Mesodermal cell (in vitro differentiated cells): ENCODE data around the gene KREMEN1.

ENCODE experiments used
- H3K27ac ChIP-seq: 2 replicates; pipeline ENCODE4 v1.7.0; 2013; ENCODE audit warnings: mild to moderate bottlenecking, low read depth, low read length, moderate library complexity; ENCODE audit not compliant: severe bottlenecking
- H3K36me3 ChIP-seq: 2 replicates; pipeline ENCODE4 v1.7.1; 2013; ENCODE audit warnings: mild to moderate bottlenecking, low read length, moderate library complexity; ENCODE audit not compliant: control insufficient read depth, insufficient read depth
- H3K4me1 ChIP-seq: one replicate; pipeline ENCODE4 v1.7.1; 2013; ENCODE audit warnings: mild to moderate bottlenecking, low read length; ENCODE audit not compliant: insufficient read depth, control insufficient read depth, poor library complexity, severe bottlenecking
- H3K4me3 ChIP-seq: 2 replicates; pipeline ENCODE4 v1.7.0; 2013; ENCODE audit warnings: low read length, control low read depth, mild to moderate bottlenecking; ENCODE audit not compliant: insufficient read depth, poor library complexity, severe bottlenecking; ENCODE audit errors: extremely low read depth
- H3K9me3 ChIP-seq: 2 replicates; pipeline ENCODE4 v1.7.1; 2013; ENCODE audit warnings: mild to moderate bottlenecking, low read length, moderate library complexity; ENCODE audit not compliant: control insufficient read depth
- WGBS, 2 experiments: methylation state at CpG; one replicate each; pipeline ENCODE4 v1.1.5; 2013; ENCODE audit warnings: missing lambda C conversion rate in 2 of 2; ENCODE audit not compliant: insufficient coverage in 2 of 2; 5-methylcytosine and 5-hydroxymethylcytosine counted together

KREMEN1 gene

GRCh38 chr22:29204455-29205183 is 131.8 kb downstream of the KREMEN1 start:
- Histone ChIP-seq H3K4me1 (peaks cover 8% of the 10 kb centered on the region), H3K9me3 (no peaks in the 10 kb centered on the region), H3K4me3 (no peak overlapping the region), H3K36me3 (no peaks in the 10 kb centered on the region), H3K27ac (no peak overlapping the region)
- 87% methylated on average over 5 to 6 of the region's 8 CpGs for WGBS, 2 experiments

- peaks cover 8% of the 10 kb centered on the region for H3K4me1 ChIP-seq
- no peaks in the 10 kb centered on the region for H3K9me3 ChIP-seq
- H3K27ac ChIP-seq, result no peak overlapping the region
- H3K36me3 ChIP-seq, result no peaks in the 10 kb centered on the region
- H3K4me3 ChIP-seq, result peak overlapping the region; percentile 40
- 80 to 88% methylated on average over 3 to 11 of the region's 11 CpGs for WGBS, 2 experiments
Measured at GRCh38 chr22:29205252-29205593, 132.4 kb downstream of the KREMEN1 start.

GRCh38 chr22:29205594-29206371 is 132.9 kb downstream of the KREMEN1 start, which contains the start of gene EMID1:
Gene EMID1, plus strand, starts transcription at chr22:29205896. Its CDS starts 143 bp downstream, at chr22:29206039.
- no peak within 1 kb of the TSS for H3K27ac ChIP-seq
- peaks cover 8% of the 10 kb centered on the region for H3K4me1 ChIP-seq
- 3 to 5% methylated on average over 52 to 71 of the region's 90 CpGs for WGBS, 2 experiments
- no peaks in the 10 kb centered on the region for H3K9me3 ChIP-seq
- H3K36me3 ChIP-seq, result no peaks in the 10 kb centered on the region
- H3K4me3 ChIP-seq, result peak within 1 kb of the TSS; percentile 49

- H3K4me3 ChIP-seq, result peak overlapping the region; percentile 49
- no peaks in the 10 kb centered on the region for H3K36me3 ChIP-seq
- H3K9me3 ChIP-seq, result no peaks in the 10 kb centered on the region
- no peak overlapping the region for H3K27ac ChIP-seq
- peaks cover 8% of the 10 kb centered on the region for H3K4me1 ChIP-seq
- WGBS, 2 experiments, result 64 to 71% methylated on average over 8 of the region's 19 CpGs
Measured at GRCh38 chr22:29206372-29207242, 133.8 kb downstream of the KREMEN1 start.

- H3K4me1 ChIP-seq, result peaks cover 8% of the 10 kb centered on the region
- no peak overlapping the region for H3K4me3 ChIP-seq
- 86% methylated on average over 2 to 3 of the region's 5 CpGs for WGBS, 2 experiments
- H3K36me3 ChIP-seq, result no peaks in the 10 kb centered on the region
- no peak overlapping the region for H3K27ac ChIP-seq
- H3K9me3 ChIP-seq, result no peaks in the 10 kb centered on the region
Measured at GRCh38 chr22:29207243-29207550, 134.4 kb downstream of the KREMEN1 start.

- H3K4me3 ChIP-seq, result no peak overlapping the region
- H3K27ac ChIP-seq, result no peak overlapping the region
- H3K4me1 ChIP-seq, result peaks cover 8% of the 10 kb centered on the region
- WGBS, 2 experiments, result 94 to 95% methylated on average over 4 to 9 of the region's 11 CpGs
- H3K36me3 ChIP-seq, result no peaks in the 10 kb centered on the region
- H3K9me3 ChIP-seq, result no peaks in the 10 kb centered on the region
Measured at GRCh38 chr22:29207562-29208501, 135.0 kb downstream of the KREMEN1 start.

- peaks cover 8% of the 10 kb centered on the region for H3K4me1 ChIP-seq
- WGBS, 2 experiments, result 83 to 100% methylated on average over 1 to 4 of the region's 4 CpGs
- H3K27ac ChIP-seq, result no peak overlapping the region
- H3K4me3 ChIP-seq, result no peak overlapping the region
- no peaks in the 10 kb centered on the region for H3K9me3 ChIP-seq
- H3K36me3 ChIP-seq, result no peaks in the 10 kb centered on the region
Measured at GRCh38 chr22:29208502-29208862, 135.6 kb downstream of the KREMEN1 start.

- H3K9me3 ChIP-seq, result no peaks in the 10 kb centered on the region
- WGBS, 2 experiments, result 89 to 95% methylated on average over 8 to 12 of the region's 17 CpGs
- H3K36me3 ChIP-seq, result no peaks in the 10 kb centered on the region
Measured at GRCh38 chr22:29208879-29209623, 136.2 kb downstream of the KREMEN1 start.

GRCh38 chr22:29209624-29209929 is 136.7 kb downstream of the KREMEN1 start:
- WGBS, 2 experiments, result 60% methylated on average over 2 of the region's 3 CpGs; no CpG with 5 or more reads in 1 of the 2 experiments
- H3K4me3 ChIP-seq, result no peak overlapping the region
- peaks cover 8% of the 10 kb centered on the region for H3K4me1 ChIP-seq
- no peaks in the 10 kb centered on the region for H3K36me3 ChIP-seq
- no peaks in the 10 kb centered on the region for H3K9me3 ChIP-seq
- H3K27ac ChIP-seq, result no peak overlapping the region

More at GRCh38 chr22:29208879-29209623, 136.2 kb downstream of the KREMEN1 start:
- Histone ChIP-seq H3K27ac (no peak overlapping the region), H3K4me3 (no peak overlapping the region), H3K4me1 (peaks cover 8% of the 10 kb centered on the region)
